GM18498 (cell line): ENCODE data around the gene RS1.

Experiments used
- ATAC-seq: cut with Tn5 transposase; IDR thresholded peaks from one replicate; pipeline ENCODE4 v1.9.1; 2021; ENCODE audit warnings: mild to moderate bottlenecking, moderate library complexity; ENCODE audit not compliant: unreplicated experiment

The RS1 gene

GRCh38 chrX:18613930-18614639 is 57.8 kb downstream of the RS1 start:
- ATAC-seq = no peak

DNA sequence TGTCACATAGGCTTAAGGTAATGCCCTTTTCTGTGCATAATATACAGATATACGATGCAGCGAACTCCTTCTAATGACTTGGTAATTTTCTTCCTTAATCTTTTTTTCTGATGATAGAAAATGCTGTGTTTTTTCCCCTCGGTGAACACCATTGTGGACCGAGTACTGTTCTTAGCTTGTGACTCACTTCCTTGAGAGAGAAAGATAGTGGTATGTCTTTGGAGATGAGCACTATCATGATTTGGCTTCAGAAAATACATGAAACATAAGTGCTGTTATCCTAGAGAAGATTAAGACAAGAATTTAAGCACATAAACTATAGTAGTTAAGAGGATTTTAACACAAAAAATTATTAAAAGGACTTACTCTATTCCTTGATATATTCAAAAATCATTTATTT is 63.9 kb downstream of the RS1 start:
- no peak for ATAC-seq

DNA sequence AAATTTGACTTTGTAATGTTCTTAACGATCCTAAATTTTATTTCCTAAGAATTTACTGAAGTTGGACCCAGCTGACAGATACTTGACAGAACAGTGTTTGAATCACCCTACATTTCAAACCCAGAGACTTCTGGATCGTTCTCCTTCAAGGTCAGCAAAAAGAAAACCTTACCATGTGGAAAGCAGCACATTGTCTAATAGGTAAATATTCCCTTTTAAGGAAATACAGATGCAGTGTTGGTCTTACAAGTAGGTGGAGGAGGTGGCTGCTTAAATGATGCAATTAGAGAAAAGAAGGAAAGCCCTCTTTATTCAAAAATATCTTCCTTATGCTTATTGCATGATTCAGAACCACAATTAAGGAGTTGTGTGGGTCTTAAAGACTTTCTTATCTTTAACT is 73.5 kb downstream of the RS1 start:
- no peak for ATAC-seq

- no peak for ATAC-seq
Measured at GRCh38 chrX:18596096-18596495, 75.8 kb downstream of the RS1 start.

DNA sequence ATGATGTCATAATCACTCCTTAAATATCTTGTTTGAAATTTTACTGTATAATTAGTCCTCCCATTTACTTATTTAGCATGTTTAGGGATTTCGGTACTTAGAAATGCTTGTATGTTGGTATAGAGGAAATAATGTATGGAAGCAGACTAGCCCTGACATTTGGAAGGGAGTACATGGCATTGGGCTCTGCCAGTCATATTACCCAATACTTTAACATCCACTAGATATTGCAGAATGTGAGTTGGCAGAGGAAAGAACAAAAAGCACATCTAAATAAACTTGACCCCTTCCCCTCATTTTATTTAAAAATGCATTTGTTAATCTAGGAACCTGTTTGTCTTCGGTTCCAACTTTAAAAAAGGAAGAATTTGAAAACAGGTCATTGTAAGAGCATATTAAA is 77.8 kb downstream of the RS1 start:
- ATAC-seq = no peak

- no peak for ATAC-seq
Measured at GRCh38 chrX:18591834-18592233, 80.1 kb downstream of the RS1 start.
